Peyer's patch (tissue), 4 donors: ENCODE data around the gene GRB14. TPM values are rescaled to one million over a fixed set of nuclear protein-coding genes. Genes with fewer than 3 reads are reported as not detected.

Experiments used
- DNase-seq, 3 donors: peaks; one replicate each; pipeline ENCODE4 v3.0.0-alpha.2; 2017 to 2019
- H3K27ac ChIP-seq, 4 donors: fragments of 200-600 bp; sonication (generic); one replicate each; pipeline ENCODE4 v1.5.1; 2016 to 2019
- H3K27me3 ChIP-seq, 2 donors: fragments of 200-600 bp; sonication (generic); one replicate each; pipeline ENCODE4 v1.5.1; 2019
- H3K36me3 ChIP-seq, 3 donors: fragments of 200-600 bp; sonication (generic); one replicate each; pipeline ENCODE4 v1.5.1; 2016 to 2019
- H3K4me1 ChIP-seq, 4 donors: fragments of 200-600 bp; sonication (generic); one replicate each; pipeline ENCODE4 v1.5.1; 2016 to 2019
- H3K4me3 ChIP-seq, 4 donors: fragments of 200-600 bp; sonication (generic); 1 replicate in 3 of 4; 2 replicates in 1 of 4; pipeline ENCODE4 v1.5.1; 2016 to 2019; ENCODE audit warnings: mild to moderate bottlenecking in 1 of 4
- H3K9me3 ChIP-seq, 4 donors: fragments of 200-600 bp; sonication (generic); one replicate each; pipeline ENCODE4 v1.5.1; 2016 to 2019; ENCODE audit warnings: mild to moderate bottlenecking in 1 of 4
- CTCF ChIP-seq, 6 experiments: fragments of 450-650 bp in 4 of 6; fragments of 200-600 bp in 2 of 6; sonication (generic) in 1 of 6; IDR thresholded peaks; one replicate each; pipeline ENCODE4 v1.5.1; 2017 to 2019; ENCODE audit warnings: antibody characterized with exemption in 6 of 6, mild to moderate bottlenecking in 3 of 6, moderate library complexity in 1 of 6
- POLR2A ChIP-seq, 2 donors: fragments of 450-650 bp; IDR thresholded peaks; one replicate each; pipeline ENCODE4 v1.5.1; 2017; ENCODE audit warnings: antibody characterized with exemption in 2 of 2, mild to moderate bottlenecking in 2 of 2, moderate library complexity in 2 of 2
- total RNA-seq, 4 donors: library from RNA; depleted of rRNA; stranded (reverse); fragments of >200 nt; gene quantifications; one replicate each; pipeline ENCODE4 v1.1.0, GENCODE V29; 2016

Gene GRB14
- total RNA-seq, 4 donors from 2014 or later = 1.1 to 3.1 (median 2.1) TPM

- no peaks in the 10 kb centered on the region for H3K27me3 ChIP-seq
- no peaks in the 10 kb centered on the region for H3K9me3 ChIP-seq
- no peak overlapping the region for H3K4me3 ChIP-seq
- DNase-seq = no peak
- H3K27ac ChIP-seq = no peak overlapping the region
- no peaks in the 10 kb centered on the region for H3K36me3 ChIP-seq
- TF ChIP-seq CTCF (IDR thresholded peaks at IDR 0.05) (no peak), POLR2A (IDR thresholded peaks at IDR 0.05) (no peak)
- H3K4me1 ChIP-seq = no peaks in the 10 kb centered on the region
Observed at GRCh38 chr2:164568317-164568716, 53.0 kb downstream of the GRB14 start.

GRCh38 chr2:164567335-164567989 is 53.8 kb downstream of the GRB14 start:
- Histone ChIP-seq H3K27ac (no peak overlapping the region), H3K4me1 (no peaks in the 10 kb centered on the region), H3K27me3 (no peaks in the 10 kb centered on the region), H3K36me3 (no peaks in the 10 kb centered on the region), H3K9me3 (no peaks in the 10 kb centered on the region), H3K4me3 (no peak overlapping the region)
- TF ChIP-seq CTCF (IDR thresholded peaks at IDR 0.05) = no peak
- TF ChIP-seq POLR2A (IDR thresholded peaks at IDR 0.05) = no peak
- DNase-seq = no peak

GRCh38 chr2:164565359-164565758 is 55.9 kb downstream of the GRB14 start:
- no peaks in the 10 kb centered on the region for H3K4me1 ChIP-seq
- no peak for TF ChIP-seq CTCF (IDR thresholded peaks at IDR 0.05)
- no peak for TF ChIP-seq POLR2A (IDR thresholded peaks at IDR 0.05)
- H3K27me3 ChIP-seq = no peaks in the 10 kb centered on the region
- DNase-seq = no peak
- H3K4me3 ChIP-seq = no peak overlapping the region
- no peaks in the 10 kb centered on the region for H3K36me3 ChIP-seq
- H3K27ac ChIP-seq = no peak overlapping the region
- H3K9me3 ChIP-seq = no peaks in the 10 kb centered on the region

GRCh38 chr2:164562666-164563065 is 58.6 kb downstream of the GRB14 start:
- no peaks in the 10 kb centered on the region for H3K4me1 ChIP-seq
- H3K36me3 ChIP-seq = no peaks in the 10 kb centered on the region
- no peak overlapping the region for H3K27ac ChIP-seq
- no peaks in the 10 kb centered on the region for H3K9me3 ChIP-seq
- H3K27me3 ChIP-seq = no peaks in the 10 kb centered on the region
- DNase-seq = no peak
- TF ChIP-seq POLR2A (IDR thresholded peaks at IDR 0.05) (no peak), CTCF (IDR thresholded peaks at IDR 0.05) (no peak)
- no peak overlapping the region for H3K4me3 ChIP-seq

GRCh38 chr2:164561991-164562390 is 59.3 kb downstream of the GRB14 start:
- H3K4me3 ChIP-seq = no peak overlapping the region
- TF ChIP-seq CTCF (IDR thresholded peaks at IDR 0.05) (no peak), POLR2A (IDR thresholded peaks at IDR 0.05) (no peak)
- no peak for DNase-seq
- H3K4me1 ChIP-seq = no peaks in the 10 kb centered on the region
- no peak overlapping the region for H3K27ac ChIP-seq
- H3K36me3 ChIP-seq = no peaks in the 10 kb centered on the region
- no peaks in the 10 kb centered on the region for H3K9me3 ChIP-seq
- no peaks in the 10 kb centered on the region for H3K27me3 ChIP-seq

- Histone ChIP-seq H3K27me3 (no peaks in the 10 kb centered on the region), H3K36me3 (no peaks in the 10 kb centered on the region), H3K4me1 (no peaks in the 10 kb centered on the region), H3K4me3 (no peak overlapping the region), H3K27ac (no peak overlapping the region), H3K9me3 (no peaks in the 10 kb centered on the region)
- no peak for DNase-seq
- TF ChIP-seq POLR2A (IDR thresholded peaks at IDR 0.05) (no peak), CTCF (IDR thresholded peaks at IDR 0.05) (no peak)
Observed at GRCh38 chr2:164561416-164561815, 59.9 kb downstream of the GRB14 start.
